HG02852 (cell line): Measurements from ENCODE around the gene PI16.
A peak's percentile ranks its signal among the peaks of the same experiment; 100 is the strongest.

ENCODE experiments used
- ATAC-seq: cut with Tn5 transposase; IDR thresholded peaks from one replicate; pipeline ENCODE4 v1.9.1; 2021; ENCODE audit warnings: mild to moderate bottlenecking, moderate library complexity; ENCODE audit not compliant: unreplicated experiment

Gene PI16

GRCh38 chr6:36954262-36954931 is at the start of gene PI16:
TSS of gene PI16 (plus strand) at chr6:36954738. CDS start at chr6:36954761, 23 bp downstream.
- ATAC-seq: no peak

GRCh38 chr6:36904851-36905393 is 49.6 kb upstream of the PI16 start:
- ATAC-seq: no peak

GRCh38 chr6:36906539-36907325 is 47.8 kb upstream of the PI16 start:
- no peak for ATAC-seq

- no peak for ATAC-seq
These were observed 46.8 kb upstream of the PI16 start for GRCh38 chr6:36907781-36908180.

- ATAC-seq: no peak
These were observed 45.8 kb upstream of the PI16 start for GRCh38 chr6:36908747-36909146.

GRCh38 chr6:36912030-36912454 is 42.5 kb upstream of the PI16 start:
- ATAC-seq: peak; percentile 16

- ATAC-seq: peak; percentile 90
These were observed 42.0 kb upstream of the PI16 start for GRCh38 chr6:36912586-36912985.

- ATAC-seq: no peak
These were observed 41.5 kb upstream of the PI16 start for GRCh38 chr6:36913082-36913481.

- no peak for ATAC-seq
These were observed 40.2 kb upstream of the PI16 start for GRCh38 chr6:36914227-36914794.

GRCh38 chr6:36915599-36915998 is 38.9 kb upstream of the PI16 start:
- no peak for ATAC-seq

GRCh38 chr6:36916126-36916525 is 38.4 kb upstream of the PI16 start:
- ATAC-seq: no peak

- ATAC-seq: no peak
These were observed 36.9 kb upstream of the PI16 start for GRCh38 chr6:36917541-36918193.

GRCh38 chr6:36920049-36920448 is 34.5 kb upstream of the PI16 start:
- ATAC-seq: no peak

- ATAC-seq: no peak
These were observed 34.0 kb upstream of the PI16 start for GRCh38 chr6:36920546-36920945.

- ATAC-seq: no peak
These were observed 30.4 kb upstream of the PI16 start for GRCh38 chr6:36924131-36924530.

- no peak for ATAC-seq
These were observed 29.7 kb upstream of the PI16 start for GRCh38 chr6:36924778-36925374.

GRCh38 chr6:36925809-36926208 is 28.7 kb upstream of the PI16 start:
- no peak for ATAC-seq

GRCh38 chr6:36926708-36927513 is 27.6 kb upstream of the PI16 start:
- no peak for ATAC-seq

GRCh38 chr6:36927691-36928546 is 26.6 kb upstream of the PI16 start:
- no peak for ATAC-seq
